Fibroblast of lung (primary cell): ENCODE measurements around the gene RAPGEF5. TPM values are rescaled to one million over a fixed set of nuclear protein-coding genes. Genes with fewer than 3 reads are reported as not detected.

Source experiments
- DNase-seq, 2 donors: peaks; one replicate each; pipeline versions ENCODE4 v3.0.0 to v3.0.0-alpha.2; 2010; ENCODE audit warnings: low read depth in 2 of 2
- H2AFZ ChIP-seq: 2 replicates; pipeline ENCODE4 v1.5.1; 2012; ENCODE audit warnings: low read length, control low read depth, inconsistent platforms
- H3K27ac ChIP-seq: 2 replicates; pipeline ENCODE4 v1.5.1; 2011; ENCODE audit warnings: low read length, control low read depth; ENCODE audit not compliant: insufficient read depth
- H3K27me3 ChIP-seq: 2 replicates; pipeline ENCODE4 v1.5.1; 2011; ENCODE audit warnings: mild to moderate bottlenecking, low read length; ENCODE audit not compliant: control insufficient read depth, insufficient read depth
- H3K36me3 ChIP-seq: 2 replicates; pipeline ENCODE4 v1.5.1; 2011; ENCODE audit warnings: low read length; ENCODE audit not compliant: control insufficient read depth, insufficient read depth
- H3K4me1 ChIP-seq: 2 replicates; pipeline ENCODE4 v1.5.1; 2011; ENCODE audit warnings: low read length; ENCODE audit not compliant: control insufficient read depth, insufficient read depth; ENCODE audit errors: extremely low read depth
- H3K4me2 ChIP-seq: 2 replicates; pipeline ENCODE4 v1.5.1; 2011; ENCODE audit warnings: low read length, control low read depth; ENCODE audit not compliant: insufficient read depth; ENCODE audit errors: extremely low read depth
- H3K4me3 ChIP-seq, 4 experiments: fragments of 200-600 bp in 1 of 4; sonication (generic) in 1 of 4; replicated peaks in 1 of 4; 2 replicates each; pipeline ENCODE4 v1.5.1; 2011 to 2016; ENCODE audit warnings: low read length in 4 of 4, low read depth in 3 of 4, mild to moderate bottlenecking in 3 of 4, control low read depth in 2 of 4, inconsistent platforms in 1 of 4, mixed read lengths in 1 of 4; ENCODE audit not compliant: insufficient read depth in 1 of 4; ENCODE audit errors: control extremely low read depth in 1 of 4
- H3K79me2 ChIP-seq: 2 replicates; pipeline ENCODE4 v1.5.1; 2012; ENCODE audit warnings: mild to moderate bottlenecking, low read length, inconsistent platforms; ENCODE audit not compliant: control insufficient read depth, insufficient read depth
- H3K9ac ChIP-seq: 2 replicates; pipeline ENCODE4 v1.5.1; 2011; ENCODE audit warnings: mild to moderate bottlenecking, low read length, control low read depth; ENCODE audit not compliant: insufficient read depth
- H3K9me3 ChIP-seq: 2 replicates; pipeline ENCODE4 v1.5.1; 2012; ENCODE audit warnings: low read depth, low read length; ENCODE audit not compliant: control insufficient read depth, insufficient read depth
- H4K20me1 ChIP-seq: 2 replicates; pipeline ENCODE4 v1.5.1; 2011; ENCODE audit warnings: low read length; ENCODE audit not compliant: control insufficient read depth, insufficient read depth; ENCODE audit errors: extremely low read depth
- EZH2 ChIP-seq: IDR thresholded peaks from 2 replicates; pipeline ENCODE4 v1.5.1; 2012; ENCODE audit warnings: low read length, control low read depth, mild to moderate bottlenecking; ENCODE audit errors: missing control alignments
- polyA plus RNA-seq, 2 donors: library from polyadenylated mRNA; depleted of rRNA in 1 of 2; stranded (reverse) in 1 of 2; unstranded in 1 of 2; fragments of >200 nt; gene quantifications; 2 replicates each; pipeline ENCODE4 v1.2.1, GENCODE V29; 2011 to 2012; ENCODE audit warnings: missing spikeins in 1 of 2
- total RNA-seq: library from RNA; depleted of rRNA; stranded (reverse); fragments of >200 nt; gene quantifications from 2 replicates; pipeline ENCODE4 v1.2.1, GENCODE V29; 2014
- TF ChIP-seq, protein P1 (sequence below), 2 donors: IDR thresholded peaks in 1 of 2; conservative IDR thresholded peaks in 1 of 2; 1 replicate in 1 of 2; 2 replicates in 1 of 2; pipeline ENCODE4 v1.5.1; 2011 to 2012; ENCODE audit warnings: low read length in 2 of 2, control low read depth in 1 of 2, inconsistent platforms in 1 of 2, low read depth in 1 of 2, mild to moderate bottlenecking in 1 of 2

Gene RAPGEF5
- total and polyA plus RNA-seq, 2 donors (not counting 1 experiment from before 2014, with no cell fraction given) = 1.4 to 1.5 TPM

- Histone ChIP-seq H3K27me3 (no peaks in the 10 kb centered on the region), H3K4me2 (no peak overlapping the region), H4K20me1 (no peaks in the 10 kb centered on the region), H3K27ac (no peak overlapping the region), H3K9me3 (no peaks in the 10 kb centered on the region), H2AFZ (no peak overlapping the region), H3K9ac (no peak overlapping the region), H3K4me1 (no peaks in the 10 kb centered on the region), H3K4me3 (no peak overlapping the region), H3K36me3 (no peaks in the 10 kb centered on the region), H3K79me2 (no peaks in the 10 kb centered on the region)
- TF ChIP-seq, protein P1, sequence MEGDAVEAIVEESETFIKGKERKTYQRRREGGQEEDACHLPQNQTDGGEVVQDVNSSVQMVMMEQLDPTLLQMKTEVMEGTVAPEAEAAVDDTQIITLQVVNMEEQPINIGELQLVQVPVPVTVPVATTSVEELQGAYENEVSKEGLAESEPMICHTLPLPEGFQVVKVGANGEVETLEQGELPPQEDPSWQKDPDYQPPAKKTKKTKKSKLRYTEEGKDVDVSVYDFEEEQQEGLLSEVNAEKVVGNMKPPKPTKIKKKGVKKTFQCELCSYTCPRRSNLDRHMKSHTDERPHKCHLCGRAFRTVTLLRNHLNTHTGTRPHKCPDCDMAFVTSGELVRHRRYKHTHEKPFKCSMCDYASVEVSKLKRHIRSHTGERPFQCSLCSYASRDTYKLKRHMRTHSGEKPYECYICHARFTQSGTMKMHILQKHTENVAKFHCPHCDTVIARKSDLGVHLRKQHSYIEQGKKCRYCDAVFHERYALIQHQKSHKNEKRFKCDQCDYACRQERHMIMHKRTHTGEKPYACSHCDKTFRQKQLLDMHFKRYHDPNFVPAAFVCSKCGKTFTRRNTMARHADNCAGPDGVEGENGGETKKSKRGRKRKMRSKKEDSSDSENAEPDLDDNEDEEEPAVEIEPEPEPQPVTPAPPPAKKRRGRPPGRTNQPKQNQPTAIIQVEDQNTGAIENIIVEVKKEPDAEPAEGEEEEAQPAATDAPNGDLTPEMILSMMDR (conservative IDR thresholded peaks at IDR 0.05 in 1 of 2, IDR thresholded peaks at IDR 0.05 in 1 of 2; ENCODE audit: low read depth in 1 of 2, low read length in 2 of 2) = no peak
- no peak for TF ChIP-seq EZH2
- DNase-seq = no peak
These were observed 171.4 kb downstream of the RAPGEF5 start for GRCh38 chr7:22185559-22185958.

- no peaks in the 10 kb centered on the region for H3K9me3 ChIP-seq
- no peaks in the 10 kb centered on the region for H4K20me1 ChIP-seq
- H3K27ac ChIP-seq = no peak overlapping the region
- H3K27me3 ChIP-seq = no peaks in the 10 kb centered on the region
- no peaks in the 10 kb centered on the region for H3K36me3 ChIP-seq
- TF ChIP-seq, protein P1 (conservative IDR thresholded peaks at IDR 0.05 in 1 of 2, IDR thresholded peaks at IDR 0.05 in 1 of 2; ENCODE audit: low read depth in 1 of 2, low read length in 2 of 2) = no peak
- no peak for TF ChIP-seq EZH2
- H2AFZ ChIP-seq = no peak overlapping the region
- no peak for DNase-seq
- no peak overlapping the region for H3K9ac ChIP-seq
- H3K79me2 ChIP-seq = no peaks in the 10 kb centered on the region
- H3K4me2 ChIP-seq = no peak overlapping the region
- no peak overlapping the region for H3K4me3 ChIP-seq
- H3K4me1 ChIP-seq = no peaks in the 10 kb centered on the region
These were observed 172.3 kb downstream of the RAPGEF5 start for GRCh38 chr7:22184549-22185199.

GRCh38 chr7:22183522-22184280 is 173.3 kb downstream of the RAPGEF5 start:
- Histone ChIP-seq H3K36me3 (no peaks in the 10 kb centered on the region), H2AFZ (no peak overlapping the region), H3K27ac (no peak overlapping the region), H4K20me1 (no peaks in the 10 kb centered on the region), H3K9me3 (no peaks in the 10 kb centered on the region), H3K4me1 (no peaks in the 10 kb centered on the region), H3K4me2 (no peak overlapping the region), H3K4me3 (no peak overlapping the region), H3K79me2 (no peaks in the 10 kb centered on the region), H3K27me3 (no peaks in the 10 kb centered on the region), H3K9ac (no peak overlapping the region)
- no peak for DNase-seq
- TF ChIP-seq EZH2 = no peak
- TF ChIP-seq, protein P1 (conservative IDR thresholded peaks at IDR 0.05 in 1 of 2, IDR thresholded peaks at IDR 0.05 in 1 of 2; ENCODE audit: low read depth in 1 of 2, low read length in 2 of 2) = no peak
